Heart left ventricle (tissue), 16 donors: ENCODE measurements around the gene RTN3. TPM values are rescaled to one million over a fixed set of nuclear protein-coding genes. Genes with fewer than 3 reads are reported as not detected.

Experiments used
- ATAC-seq, 4 donors: fragments of 200-7000 bp; cut with Tn5 transposase; one replicate each; pipeline ENCODE4 v1.9.1; 2020 to 2022; ENCODE audit warnings: moderate library complexity in 4 of 4, mild to moderate bottlenecking in 3 of 4, moderate number of reproducible peaks in 1 of 4
- DNase-seq, 5 donors: peaks; one replicate each; pipeline ENCODE4 v3.0.0-alpha.2; 2020
- H3K27ac ChIP-seq, 12 donors: fragments of 200-600 bp; sonication (generic) in 4 of 12; one replicate each; pipeline versions ENCODE4 v1.5.0 to v1.8.0; 2016 to 2022; ENCODE audit warnings: mild to moderate bottlenecking in 2 of 12
- H3K27me3 ChIP-seq, 9 donors: fragments of 200-600 bp; sonication (generic) in 2 of 9; one replicate each; pipeline versions ENCODE4 v1.5.1 to v1.8.0; 2016 to 2022; ENCODE audit warnings: mild to moderate bottlenecking in 3 of 9
- H3K36me3 ChIP-seq, 9 donors: fragments of 200-600 bp; sonication (generic) in 2 of 9; one replicate each; pipeline versions ENCODE4 v1.5.0 to v1.8.0; 2018 to 2022; ENCODE audit warnings: mild to moderate bottlenecking in 2 of 9
- H3K4me1 ChIP-seq, 12 donors: fragments of 200-600 bp; sonication (generic) in 4 of 12; one replicate each; pipeline versions ENCODE4 v1.5.0 to v1.8.0; 2016 to 2022; ENCODE audit warnings: mild to moderate bottlenecking in 3 of 12
- H3K4me3 ChIP-seq, 12 donors: fragments of 200-600 bp; sonication (generic) in 4 of 12; one replicate each; pipeline versions ENCODE4 v1.5.0 to v1.8.0; 2017 to 2022; ENCODE audit warnings: mild to moderate bottlenecking in 9 of 12, moderate library complexity in 4 of 12
- H3K9me3 ChIP-seq, 12 donors: fragments of 200-600 bp; sonication (generic) in 4 of 12; one replicate each; pipeline versions ENCODE4 v1.5.0 to v1.8.0; 2016 to 2022; ENCODE audit warnings: mild to moderate bottlenecking in 1 of 12
- CTCF ChIP-seq, 12 donors: fragments of 200-600 bp; sonication (generic) in 4 of 12; IDR thresholded peaks; one replicate each; pipeline versions ENCODE4 v1.5.0 to v1.8.0; 2018 to 2022; ENCODE audit warnings: antibody characterized with exemption in 12 of 12, mild to moderate bottlenecking in 5 of 12
- POLR2A ChIP-seq, 2 donors: fragments of 450-650 bp; IDR thresholded peaks; one replicate each; pipeline ENCODE4 v1.6.1; 2017; ENCODE audit warnings: antibody characterized with exemption in 2 of 2, mild to moderate bottlenecking in 2 of 2, moderate library complexity in 2 of 2
- WGBS, 4 donors: extraction: QIAGEN DNeasy Blood & Tissue Kit in 2 of 4; methylation state at CpG; one replicate each; pipeline versions ENCODE4 v1.1.5 to v1.1.7; 2013 to 2018; 5-methylcytosine and 5-hydroxymethylcytosine counted together
- intact Hi-C, 10 donors: fragments of 100-400 bp; cut with DNase I; formaldehyde crosslinking; loops; one replicate each; pipeline versions ENCODE4 v1.11.1 to v1.14.2; 2022
- polyA plus RNA-seq, 2 donors: library from polyadenylated mRNA; stranded (reverse); fragments of 200-250 nt; gene quantifications; one replicate each; pipeline ENCODE4 v1.2.3, GENCODE V29; 2013
- total RNA-seq, 9 donors: library from RNA; depleted of rRNA in 2 of 9; stranded (reverse); fragments of >200 nt in 2 of 9; fragmentation: NEBNext Ultra II Directional in 3 of 9; extraction: Animal tissue kit (Norgen Biotek cat#: 25700) in 3 of 9; gene quantifications; one replicate each; pipeline versions ENCODE4 v1.1.0 to v1.2.4, GENCODE V29; 2016 to 2023
- donor health status: ischemic (EF 13 %, LVEDD 7.1; RV severe dilation, severe dysfunction).
- donor health status: healthy with polysubstance abuse.
- donor health status: DM: no; HTN: yes; CAD: no.
- donor health status: DM: no; HTN: no; CAD: no.
- donor health status: ischemic (EF 25% LVEDD 6.9; RV normal size, moderate dysfunction).
- donor health status: ischemic (EF 25% LVEDD 5.7; RV mildly dilated, moderate dysfunction).
- donor health status: healthy.
- donor health status: DM: yes; HTN: yes; CAD: no.
- donor health status: ischemic (EF 35%, LVEDD 5.7; RV mildly dilated, moderate dysfunction).
- donor health status: nonischemic (EF 11% LVEDD 7.7; RV severe dilation, severe dysfunction).
- donor health status: DM: yes; HTN: yes; CAD: no.
- donor health status: PGD.
- donor health status: ischemic (EF 29% LVEDD 5.4; RV normal size, mild dysfunction).
- donor health status: nonischemic (EF 23%, LVEDD 6.1; RV moderate dilation, normal function).

RTN3 gene
- total and polyA plus RNA-seq, 11 donors = 31.2 to 82.9 (median 65.9) TPM

- Histone ChIP-seq H3K9me3 (no peaks in the 10 kb centered on the region), H3K36me3 (peaks cover 0 to 41% (median 33%) of the 10 kb centered on the region in 9 donors), H3K4me3 (peak overlapping the region; percentile 8 to 71 (median 53)), H3K4me1 (peaks cover 0 to 45% (median 23%) of the 10 kb centered on the region in 12 donors), H3K27ac (peak overlapping the region in 11 of 12 donors; percentile 20 to 92 (median 52)), H3K27me3 (no peaks in the 10 kb centered on the region)
- DNase-seq (peak in 4 of 5 donors; percentile 29 to 44 (median 36)), ATAC-seq (no peak)
- 46 to 57% (median 54%) methylated on average over 34 of the region's 34 CpGs for WGBS, 4 donors
- intact Hi-C loops = loop anchor here in 5 of 10 donors (10.0 kb wide), 2 partner anchors 183 to 383 kb away; no protein-coding TSS in a partner anchor
- TF ChIP-seq POLR2A (IDR thresholded peaks at IDR 0.05) (no peak), CTCF (IDR thresholded peaks at IDR 0.05) (no peak)
Measured at GRCh38 chr11:63761931-63762653, 80.8 kb downstream of the RTN3 start.

GRCh38 chr11:63762654-63763495 lies 81.6 kb downstream of the RTN3 start:
- no peaks in the 10 kb centered on the region for H3K27me3 ChIP-seq
- 20 to 31% (median 24%) methylated on average over 15 to 96 of the region's 96 CpGs for WGBS, 4 donors
- peaks cover 0 to 48% (median 25%) of the 10 kb centered on the region in 12 donors for H3K4me1 ChIP-seq
- peak overlapping the region; percentile 8 to 71 (median 53) for H3K4me3 ChIP-seq
- H3K36me3 ChIP-seq = peaks cover 0 to 33% (median 25%) of the 10 kb centered on the region in 9 donors
- H3K27ac ChIP-seq = peak overlapping the region; percentile 0 to 92 (median 49)
- H3K9me3 ChIP-seq = no peaks in the 10 kb centered on the region
- intact Hi-C loops = loop anchor here in 5 of 10 donors (10.0 kb wide), 2 partner anchors 182 to 382 kb away; no protein-coding TSS in a partner anchor
- ATAC-seq (peak in 3 of 4 donors; percentile 56 to 66 (median 63)), DNase-seq (peak; percentile 51 to 73 (median 58))
- no peak for TF ChIP-seq POLR2A (IDR thresholded peaks at IDR 0.05)
- peak in 4 of 12 donors; percentile 33 to 51 (median 38) for TF ChIP-seq CTCF (IDR thresholded peaks at IDR 0.05)

- Histone ChIP-seq H3K27me3 (no peaks in the 10 kb centered on the region), H3K36me3 (peaks cover 0 to 24% (median 17%) of the 10 kb centered on the region in 9 donors), H3K4me1 (peaks cover 0 to 48% (median 25%) of the 10 kb centered on the region in 12 donors), H3K27ac (peak overlapping the region; percentile 0 to 92 (median 49)), H3K4me3 (peak overlapping the region in 11 of 12 donors; percentile 41 to 71 (median 54)), H3K9me3 (no peaks in the 10 kb centered on the region)
- WGBS, 4 donors = 66 to 76% (median 69%) methylated on average over 53 to 82 of the region's 82 CpGs
- ATAC-seq = peak in 1 of 4 donors; percentile 10
- TF ChIP-seq POLR2A (IDR thresholded peaks at IDR 0.05) = no peak
- peak in 1 of 12 donors; percentile 8 for TF ChIP-seq CTCF (IDR thresholded peaks at IDR 0.05)
- DNase-seq = peak; percentile 40 to 61 (median 43)
- intact Hi-C loops = loop anchor here in 5 of 10 donors (10.0 kb wide), 2 partner anchors 181 to 381 kb away; no protein-coding TSS in a partner anchor
Measured at GRCh38 chr11:63763496-63764339, 82.4 kb downstream of the RTN3 start.
